Hematopoietic multipotent progenitor cell (in vitro differentiated cells): Measurements from ENCODE around the gene GSK3B. TPM values are rescaled to one million over a fixed set of nuclear protein-coding genes. Genes with fewer than 3 reads are reported as not detected.
"Not testable (repeated sequence)": the region's sequence is repeated elsewhere in the genome, so short reads cannot be mapped to it uniquely, and the experiment has no call there.

Experiments
- DNase-seq, 3 donors: peaks; one replicate each; pipeline ENCODE4 v3.0.0-alpha.2; 2011 to 2015; ENCODE audit warnings: low read depth in 2 of 3, low spot score in 2 of 3
- total RNA-seq: library from RNA; depleted of rRNA; stranded (reverse); fragments of >200 nt; gene quantifications from one replicate; pipeline ENCODE4 v1.2.3, GENCODE V29; 2012

Gene GSK3B
- total RNA-seq, 1 donor = 22.6 TPM

GRCh38 chr3:120057626-120058025 lies 36.6 kb downstream of the GSK3B start:
- no peak for DNase-seq

DNA sequence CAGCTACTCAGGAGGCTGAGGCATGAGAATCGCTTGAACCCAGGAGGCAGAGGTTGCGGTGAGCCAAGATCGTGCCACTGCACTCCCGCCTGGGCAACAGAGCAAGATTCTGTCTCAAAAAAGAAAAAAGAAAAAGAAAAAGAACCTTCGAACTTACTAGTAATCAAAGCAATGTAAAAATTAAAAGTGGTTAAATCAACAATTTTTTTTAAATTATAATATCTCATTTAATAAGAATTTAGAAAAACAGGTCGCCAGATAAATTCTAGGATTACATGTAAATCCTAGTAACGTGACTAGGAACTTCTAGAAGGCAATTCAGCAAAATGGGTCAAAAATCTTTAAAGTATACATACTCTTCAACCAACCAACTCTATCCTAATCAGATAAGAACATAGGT lies 37.2 kb downstream of the GSK3B start:
- no peak for DNase-seq

DNA sequence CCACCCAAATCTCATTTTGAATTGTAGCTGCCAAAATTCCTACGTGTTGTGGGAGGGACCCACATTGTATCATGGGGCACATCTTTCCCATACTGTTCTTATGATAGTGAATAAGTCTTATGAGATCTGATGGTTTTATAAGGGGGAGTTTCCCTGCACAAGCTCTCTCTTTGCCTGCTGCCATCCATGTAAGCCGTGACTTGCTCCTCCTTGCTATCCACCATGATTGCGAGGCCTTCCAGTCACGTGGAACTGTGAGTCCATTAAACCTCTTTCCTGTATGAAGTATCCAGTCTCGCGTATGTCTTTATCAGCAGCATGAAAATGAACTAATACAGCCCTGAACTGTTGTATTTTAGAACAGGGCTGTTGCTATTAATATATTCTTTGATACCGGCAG lies 40.6 kb downstream of the GSK3B start:
- not testable (repeated sequence) for DNase-seq

DNA sequence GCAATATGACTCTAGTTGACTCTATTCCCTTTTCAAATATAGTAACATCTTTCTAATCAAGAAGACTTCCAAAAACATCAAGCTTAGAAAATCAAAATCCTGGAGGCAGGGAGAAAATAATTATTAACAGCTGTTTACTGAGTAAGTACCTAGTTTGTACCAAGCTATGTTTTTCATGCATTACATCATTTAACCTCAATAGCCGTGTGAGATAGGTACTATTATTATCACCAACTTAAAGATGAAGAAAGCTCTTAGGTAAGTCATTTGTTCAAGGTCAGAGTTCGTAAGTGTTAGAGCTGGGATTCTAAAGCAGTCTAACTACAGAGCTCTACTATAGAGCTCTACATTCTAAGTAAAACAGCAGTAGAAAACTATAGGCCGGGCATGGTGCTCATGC lies 41.6 kb downstream of the GSK3B start:
- no peak for DNase-seq

DNA sequence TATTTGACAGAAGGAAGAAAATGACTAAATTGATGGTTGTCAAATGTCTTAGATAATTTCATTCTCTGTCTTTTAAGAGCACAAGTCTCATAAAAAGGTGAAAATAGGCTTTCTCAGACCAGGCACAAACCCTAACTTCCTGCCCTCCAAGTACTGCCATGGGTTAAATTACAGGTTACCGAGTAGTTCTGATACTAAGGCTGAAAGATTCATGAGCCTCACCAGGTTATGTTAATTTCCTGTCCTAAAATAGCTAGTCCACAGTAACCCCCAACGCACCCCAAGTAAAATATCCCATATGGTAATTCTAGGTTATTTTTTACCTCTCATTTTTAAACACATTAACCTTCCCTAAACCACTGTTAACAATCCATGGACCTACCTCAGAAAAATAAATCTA lies 42.0 kb downstream of the GSK3B start:
- no peak for DNase-seq

GRCh38 chr3:120051570-120051969 lies 42.7 kb downstream of the GSK3B start:
- not testable (repeated sequence) for DNase-seq

GRCh38 chr3:120049881-120050539 lies 44.2 kb downstream of the GSK3B start:
- DNase-seq = peak in 1 of 3 donors; percentile 41

GRCh38 chr3:120049072-120049471 lies 45.2 kb downstream of the GSK3B start:
- no peak for DNase-seq

DNA sequence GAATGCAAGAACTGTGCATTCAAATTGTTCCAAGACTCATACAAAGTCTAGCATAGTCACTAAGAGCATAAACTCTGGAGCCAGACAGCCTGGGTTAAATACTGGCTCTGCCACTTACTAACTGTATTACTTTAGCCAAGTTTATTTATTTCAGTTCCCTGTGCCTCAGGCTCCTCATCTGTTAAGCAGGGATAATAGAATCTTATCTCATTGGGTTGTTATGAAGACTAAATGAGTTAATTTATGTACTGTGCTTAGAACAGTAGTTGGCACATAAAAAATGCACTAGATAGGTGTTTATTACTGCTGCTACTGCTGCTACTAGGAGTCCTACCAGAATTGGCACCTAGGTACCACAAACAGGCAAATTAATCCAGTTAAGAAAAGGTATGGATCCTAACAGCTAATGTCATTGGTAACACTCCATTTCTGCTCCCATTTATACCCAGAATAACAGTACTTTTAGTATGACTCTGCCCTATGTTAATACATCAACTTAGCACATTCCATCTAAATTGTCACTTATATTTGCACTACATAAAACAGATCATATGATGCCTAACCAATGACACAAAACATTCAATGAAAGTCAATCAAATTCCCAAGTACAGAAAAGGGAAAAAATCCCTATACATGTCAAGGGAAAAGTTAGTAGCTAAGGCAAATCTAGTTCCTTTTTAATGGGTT lies 45.7 kb downstream of the GSK3B start:
- DNase-seq = no peak

DNA sequence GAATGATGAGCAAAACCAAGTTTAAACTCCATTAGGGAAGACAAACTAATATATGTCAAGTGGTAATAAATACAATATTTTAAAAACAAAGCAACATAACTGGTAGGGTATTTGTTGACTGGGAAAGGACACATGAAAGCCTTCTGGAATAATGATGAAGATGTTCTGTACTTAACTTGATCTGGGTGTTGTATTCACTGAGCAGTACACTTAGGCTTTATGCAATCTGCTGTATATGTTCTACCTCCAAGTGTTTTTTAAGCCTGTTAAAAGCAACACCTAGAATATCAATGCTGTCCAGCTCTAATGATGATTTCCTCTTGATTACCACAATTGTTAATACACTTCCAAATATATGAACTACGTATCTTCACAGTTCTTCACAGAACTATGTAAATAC lies 46.6 kb downstream of the GSK3B start:
- DNase-seq = no peak

DNA sequence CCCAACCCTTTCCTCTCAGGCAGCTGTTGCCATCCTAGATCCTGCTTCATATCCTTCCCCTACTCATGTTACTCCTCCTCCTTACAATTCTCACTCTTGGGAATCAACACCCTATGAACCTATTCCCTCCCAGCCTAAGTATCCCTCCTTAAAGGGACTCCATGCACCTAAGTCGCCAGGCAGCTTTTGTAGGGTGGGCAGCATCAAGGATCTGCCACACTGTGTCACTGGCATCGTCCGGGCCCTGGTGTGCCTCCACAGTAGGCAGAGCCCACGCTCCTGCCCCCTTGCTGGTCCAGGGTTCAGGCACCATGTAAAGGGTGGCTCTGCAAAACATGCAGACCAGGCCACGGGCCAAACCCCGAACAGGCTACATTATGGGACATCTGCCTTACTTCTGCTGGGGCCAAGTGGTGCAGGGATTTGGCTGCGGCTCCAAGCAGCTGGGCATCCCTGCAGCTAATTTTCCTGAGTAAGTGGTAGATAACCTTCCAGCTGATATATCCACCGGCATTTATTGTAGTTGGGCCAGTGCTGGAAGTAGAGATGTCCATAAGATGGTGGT lies 53.4 kb downstream of the GSK3B start:
- no peak for DNase-seq

- no peak for DNase-seq
Measured at GRCh38 chr3:120039642-120040610, 54.3 kb downstream of the GSK3B start.

DNA sequence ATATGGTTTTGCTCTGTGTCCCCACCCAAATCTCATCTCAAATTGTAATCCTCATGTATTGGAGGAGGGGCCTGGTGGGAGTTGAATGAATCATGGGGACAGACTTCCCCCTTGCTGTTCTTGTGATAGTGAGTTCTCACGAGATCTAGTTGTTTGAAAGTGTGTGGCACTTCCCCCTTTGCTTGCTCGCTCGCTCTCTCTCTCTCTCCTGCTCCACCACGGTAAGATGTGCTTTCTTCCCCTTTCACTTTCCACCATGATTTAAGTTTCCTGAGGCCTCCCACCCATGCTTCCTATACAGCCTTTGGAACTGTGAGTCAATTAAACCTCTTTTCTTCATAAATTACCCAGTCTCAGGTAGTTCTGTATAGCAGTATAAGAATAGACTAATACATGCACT lies 60.7 kb downstream of the GSK3B start:
- DNase-seq = peak in 1 of 3 donors; percentile 53

DNA sequence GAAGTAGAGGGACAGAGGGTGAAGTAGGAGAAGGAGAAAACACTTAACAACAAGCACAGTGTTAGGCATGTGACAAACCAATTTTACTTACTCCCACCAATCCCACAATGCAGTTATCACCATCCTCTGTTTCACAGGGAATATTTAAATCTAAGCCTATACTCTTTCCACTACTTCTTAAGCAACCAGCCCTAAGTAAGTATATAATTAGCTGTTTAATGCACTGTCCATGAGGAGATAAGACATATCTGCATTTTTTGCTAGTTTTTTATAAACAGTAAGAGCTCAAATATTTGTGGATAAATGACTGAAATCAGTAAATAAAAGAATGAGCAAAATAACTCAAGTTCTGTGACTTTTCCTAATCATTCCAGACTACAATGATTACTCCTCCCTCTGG lies 62.7 kb downstream of the GSK3B start:
- no peak for DNase-seq

- DNase-seq = no peak
Measured at GRCh38 chr3:120029749-120030148, 64.5 kb downstream of the GSK3B start.

DNA sequence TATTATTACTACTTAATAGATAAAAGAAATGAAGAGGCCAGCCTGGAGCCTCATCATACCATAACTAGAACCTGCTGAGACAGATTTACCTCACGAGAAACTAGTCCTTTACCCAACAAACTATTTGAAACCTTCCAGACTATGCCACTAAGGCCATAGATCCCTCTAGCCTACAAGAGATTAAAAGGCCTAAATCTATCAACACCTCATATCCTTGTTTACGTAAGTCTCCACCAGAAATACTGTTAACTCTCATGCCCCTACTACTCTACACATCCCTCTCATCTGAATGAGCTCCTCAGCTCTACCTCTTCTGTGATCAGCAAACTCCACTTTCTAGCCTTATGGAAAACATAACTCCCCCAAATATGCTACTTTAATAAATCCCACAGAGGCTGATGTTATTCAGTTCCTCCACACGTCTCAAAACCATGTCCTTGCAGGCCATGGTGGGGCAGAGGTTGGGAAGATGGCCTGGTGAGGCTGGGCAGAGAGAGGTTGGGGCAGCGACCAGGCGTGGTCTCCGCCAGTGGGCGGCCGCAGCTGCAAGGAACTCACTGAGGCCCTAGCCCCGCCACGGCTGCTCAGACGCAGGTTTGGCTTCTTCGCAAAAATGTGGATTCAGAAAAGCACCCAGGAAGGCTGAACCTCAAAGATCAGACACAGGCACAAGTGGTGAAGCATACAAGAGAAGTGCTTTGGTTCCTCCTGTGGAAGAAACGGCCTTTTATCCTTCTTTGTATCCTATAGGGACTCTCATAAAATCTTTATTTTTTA lies 65.8 kb downstream of the GSK3B start:
- no peak for DNase-seq

DNA sequence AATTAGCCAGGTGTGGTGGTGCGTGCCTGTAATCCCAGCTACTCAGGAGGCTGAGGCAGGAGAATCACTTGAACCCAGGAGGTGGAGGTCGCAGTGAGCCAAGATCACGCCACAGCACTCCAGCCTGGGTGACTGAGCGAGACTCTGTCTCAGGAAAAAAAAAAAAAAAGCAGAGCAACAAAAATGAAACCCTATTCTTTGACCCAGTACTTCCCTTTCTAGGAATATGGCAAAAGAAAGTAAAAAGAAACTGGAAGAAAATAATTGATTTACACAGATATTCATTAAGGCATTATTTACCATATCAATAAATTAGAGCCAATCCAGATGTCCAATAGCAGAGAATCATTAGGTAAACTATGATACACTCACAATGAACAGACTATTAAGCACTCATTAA lies 67.0 kb downstream of the GSK3B start:
- DNase-seq = no peak

DNA sequence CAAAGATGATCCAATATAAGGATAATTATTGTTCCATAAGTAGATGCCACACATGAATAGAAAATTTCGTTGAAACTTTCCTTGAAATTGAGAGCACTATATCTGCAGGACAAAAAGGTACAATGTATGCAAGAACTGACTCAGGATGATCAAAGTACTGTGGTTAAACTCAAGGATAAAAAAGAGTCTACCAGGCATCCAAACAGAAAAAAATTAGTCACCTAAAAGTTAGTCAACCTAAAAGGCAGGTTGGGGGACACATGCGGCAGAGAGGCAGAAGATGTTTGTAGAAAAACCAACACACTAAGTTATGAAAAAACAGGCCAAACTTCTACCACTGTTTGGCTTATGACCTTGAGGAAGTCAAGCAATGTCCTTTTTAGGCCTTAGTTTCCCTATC lies 68.7 kb downstream of the GSK3B start:
- DNase-seq = no peak

DNA sequence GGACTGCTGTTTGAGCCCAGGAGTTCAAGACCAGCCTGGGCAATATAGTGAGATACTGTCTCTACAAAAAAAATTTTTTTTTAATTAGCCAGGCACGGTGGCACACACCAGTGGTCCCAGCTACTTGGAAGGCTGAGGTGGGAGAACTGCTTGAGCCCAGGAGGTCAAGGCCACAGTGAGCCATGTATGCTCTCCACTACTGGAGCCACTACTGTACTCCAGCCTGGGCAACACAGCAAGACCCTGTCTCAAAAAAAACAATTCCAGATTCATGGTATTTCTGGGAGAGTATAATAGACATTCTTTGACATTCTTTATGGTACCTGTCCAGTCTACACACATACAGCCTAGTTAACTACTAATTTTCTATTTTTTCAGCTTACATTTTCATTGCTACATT lies 70.1 kb downstream of the GSK3B start:
- no peak for DNase-seq

DNA sequence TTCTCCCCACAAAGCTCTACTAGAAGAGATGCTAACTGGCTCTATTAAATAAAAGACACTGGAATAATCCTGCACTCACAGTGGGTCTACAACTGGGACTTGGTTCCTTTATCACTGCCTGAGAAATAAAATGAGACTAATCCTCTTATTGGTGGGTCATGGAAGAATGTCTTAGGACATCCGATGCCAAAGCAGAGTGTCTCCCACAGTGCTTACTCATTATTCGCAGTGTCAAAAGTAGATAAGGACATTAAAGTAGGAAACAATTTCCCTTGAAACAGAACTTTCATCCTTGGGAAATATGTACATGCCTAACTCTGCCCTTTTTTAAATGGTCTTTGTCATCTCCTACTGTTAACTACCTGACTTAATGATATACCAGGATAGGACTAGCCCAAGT lies 71.5 kb downstream of the GSK3B start:
- DNase-seq = no peak
